Cortex of kidney (tissue), 1 donor: Measurements from ENCODE around the gene PELI2.

ENCODE experiments used
- DNase-seq: peaks from one replicate; lab custom pipeline; 2025; lab: John Stamatoyannopoulos, UW

Gene PELI2

DNA sequence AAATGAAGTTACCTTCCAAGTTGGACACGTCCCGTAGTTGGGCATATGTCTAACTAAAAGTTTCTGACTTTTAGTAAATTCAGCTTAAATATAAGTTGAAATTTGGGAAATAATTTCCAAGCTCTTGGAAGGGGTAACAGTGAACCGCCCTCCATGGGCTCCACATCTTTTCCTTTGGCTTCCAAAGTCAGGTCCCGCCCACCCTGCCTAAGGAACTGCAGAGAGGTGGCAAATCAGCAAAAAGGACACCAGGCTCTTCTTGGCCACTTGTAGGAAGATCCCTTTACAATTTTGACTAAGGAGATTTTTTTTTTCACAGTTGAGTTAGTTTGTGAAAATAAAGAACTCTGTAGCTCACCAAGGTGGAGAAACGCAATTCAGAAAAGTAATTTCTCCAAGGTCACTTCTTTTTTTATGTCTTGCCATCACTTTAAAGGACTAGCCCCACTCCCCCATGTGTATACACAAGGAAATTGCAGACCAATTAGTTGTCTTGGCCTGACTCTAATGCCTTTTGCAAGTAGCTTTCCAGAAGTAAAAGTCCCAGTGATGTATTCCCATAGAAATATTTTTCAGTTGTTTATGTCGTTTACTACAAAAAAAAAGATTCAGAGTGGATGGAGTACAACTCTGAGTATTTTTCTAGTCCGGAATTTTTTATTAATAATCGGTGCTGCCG lies 181.2 kb downstream of the PELI2 start:
- no peak for DNase-seq

DNA sequence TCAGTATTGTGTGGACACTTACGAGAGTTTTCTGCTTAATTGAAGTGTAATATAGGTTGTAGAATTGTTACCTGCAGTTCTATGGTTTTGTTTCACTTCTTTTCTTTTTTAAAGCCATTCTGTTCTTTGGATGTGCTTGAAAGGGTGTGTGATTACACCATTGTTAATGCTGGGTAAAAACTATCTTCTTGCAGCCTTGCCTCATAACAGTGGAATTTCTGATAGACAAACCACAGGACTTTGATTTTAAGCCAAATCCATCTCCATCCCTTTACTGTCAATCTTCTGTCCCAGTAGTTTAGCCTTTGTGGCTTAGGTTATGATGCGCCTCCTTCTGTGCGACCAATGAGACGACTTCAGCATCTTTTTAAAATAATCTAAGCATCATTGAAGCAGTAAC lies 182.3 kb downstream of the PELI2 start:
- DNase-seq, result no peak

DNA sequence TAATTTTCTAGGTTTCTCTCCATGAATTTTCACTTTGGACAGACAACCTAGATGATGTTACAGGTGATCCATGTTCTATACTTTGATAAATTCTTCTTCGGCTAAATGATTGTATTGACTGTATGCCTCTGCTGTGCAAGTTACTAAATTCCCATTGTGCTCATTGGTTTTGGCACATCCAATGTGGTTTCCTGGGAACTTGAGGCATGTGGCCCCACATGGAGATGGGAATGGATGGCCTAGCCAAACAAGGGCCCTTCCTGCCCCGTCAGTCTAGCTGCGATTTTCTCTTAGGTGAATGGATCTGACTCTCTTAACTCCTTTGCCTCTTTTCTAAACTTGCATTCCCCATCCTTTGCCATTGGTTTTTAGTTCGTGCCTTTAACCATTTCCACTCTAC lies 186.2 kb downstream of the PELI2 start:
- no peak for DNase-seq

DNA sequence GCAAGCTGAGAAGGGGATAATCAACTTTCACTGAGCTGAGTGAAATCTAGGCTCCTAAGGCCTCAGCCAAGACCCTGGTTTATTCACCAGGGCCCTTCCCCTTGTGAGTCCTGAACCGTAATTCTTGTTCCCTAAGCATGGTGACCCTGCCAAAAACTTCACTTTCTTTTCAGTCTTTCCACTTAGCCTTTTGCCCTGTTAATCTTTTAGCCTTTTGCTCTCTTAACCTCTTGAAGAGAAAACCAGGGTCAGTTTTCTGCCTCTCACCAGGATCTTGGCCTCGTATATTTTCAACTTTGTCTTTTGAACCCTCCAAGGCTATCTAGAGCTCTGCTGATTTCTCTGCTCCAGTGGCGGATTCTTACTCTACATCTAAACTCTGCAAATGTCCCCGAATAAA lies 191.0 kb downstream of the PELI2 start:
- no peak for DNase-seq

DNA sequence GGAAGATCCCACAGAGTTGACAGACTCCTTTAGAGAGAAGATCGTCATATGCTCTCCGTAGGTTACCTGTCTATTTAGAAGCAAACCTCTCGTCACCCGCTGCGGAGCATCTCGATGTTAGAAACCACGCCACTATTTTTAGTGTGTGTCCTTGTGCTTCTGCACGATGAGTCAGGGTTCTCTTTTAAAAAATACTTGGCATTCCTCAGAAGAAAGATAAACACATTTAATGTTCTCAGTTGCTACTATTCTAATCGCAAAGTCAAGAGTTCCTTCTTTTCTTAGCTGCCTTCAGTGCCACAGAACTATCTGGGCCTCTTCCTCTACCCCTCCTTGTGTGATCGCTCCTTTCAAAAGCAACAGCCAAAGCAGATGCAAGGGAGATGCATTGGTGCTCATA lies 192.4 kb downstream of the PELI2 start:
- no peak for DNase-seq

DNA sequence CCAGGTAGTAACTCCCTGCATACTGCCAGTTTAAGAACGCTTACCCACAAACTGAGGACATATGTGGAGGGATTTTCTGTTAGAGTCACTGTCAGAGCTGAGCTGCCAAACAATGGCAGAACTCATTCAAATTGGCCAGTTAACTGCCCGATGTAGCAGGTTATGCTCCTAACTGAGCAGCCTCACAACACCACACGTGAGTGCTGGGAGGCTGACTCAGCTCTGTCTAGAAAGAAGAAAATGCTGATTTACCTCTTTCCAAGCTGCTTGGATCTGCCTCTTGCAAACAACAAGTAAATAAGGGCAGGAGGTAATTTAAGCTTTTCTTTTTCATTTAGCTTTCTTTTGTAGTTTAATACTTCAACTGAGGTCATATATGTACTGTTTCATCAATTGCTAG lies 195.6 kb downstream of the PELI2 start:
- DNase-seq, result no peak

DNA sequence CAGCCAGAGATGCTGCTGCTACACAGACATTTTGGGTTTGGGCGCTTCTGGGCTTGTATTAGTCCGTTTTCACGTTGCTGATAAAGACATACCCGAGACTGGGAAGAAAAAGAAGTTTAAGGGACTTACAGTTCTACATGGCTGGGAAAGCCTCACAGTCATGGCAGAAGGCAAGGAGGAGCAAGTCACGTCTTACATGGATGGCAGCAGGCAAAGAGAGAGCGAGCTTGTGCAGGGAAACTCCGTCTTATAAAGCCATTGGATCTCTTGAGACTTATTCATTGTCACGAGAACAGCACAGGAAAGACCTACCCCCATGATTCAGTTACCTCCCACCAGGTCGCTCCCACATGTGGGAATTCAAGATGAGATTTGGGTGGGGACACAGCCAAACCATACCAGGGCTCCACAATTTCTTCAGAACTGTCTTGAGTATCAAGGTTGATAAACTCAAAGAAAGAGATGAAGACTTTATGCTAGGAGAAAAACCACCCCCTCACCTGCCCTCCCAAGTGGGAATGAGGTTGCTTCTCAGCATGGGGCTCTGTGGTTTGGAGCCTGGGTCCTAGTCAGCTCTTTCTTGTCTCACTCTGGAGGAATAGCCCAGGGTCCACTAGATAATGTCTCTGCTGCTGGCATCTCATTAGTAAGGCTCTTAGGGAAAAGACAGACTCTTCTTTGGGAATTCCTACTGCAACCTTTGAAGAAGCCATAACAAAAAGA lies 200.3 kb downstream of the PELI2 start:
- DNase-seq, result no peak

DNA sequence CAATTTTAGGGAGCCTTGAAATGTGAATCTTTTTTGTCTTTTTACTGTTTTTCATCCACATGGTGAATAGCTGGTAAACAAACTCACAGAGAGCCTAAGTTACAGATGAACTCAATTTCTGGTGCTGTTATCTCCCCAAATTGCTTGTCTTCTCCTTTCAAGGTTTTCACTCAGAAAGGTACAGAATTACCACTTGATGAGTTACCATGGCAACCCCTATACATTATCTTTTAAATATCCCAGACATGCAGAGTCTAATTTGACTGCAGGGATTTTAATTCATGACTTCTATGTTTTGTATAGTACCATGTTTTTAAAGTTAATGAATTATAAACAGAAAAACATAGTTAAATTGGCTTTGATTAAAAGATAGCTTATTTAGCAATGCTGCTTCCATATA lies 203.7 kb downstream of the PELI2 start:
- no peak for DNase-seq

DNA sequence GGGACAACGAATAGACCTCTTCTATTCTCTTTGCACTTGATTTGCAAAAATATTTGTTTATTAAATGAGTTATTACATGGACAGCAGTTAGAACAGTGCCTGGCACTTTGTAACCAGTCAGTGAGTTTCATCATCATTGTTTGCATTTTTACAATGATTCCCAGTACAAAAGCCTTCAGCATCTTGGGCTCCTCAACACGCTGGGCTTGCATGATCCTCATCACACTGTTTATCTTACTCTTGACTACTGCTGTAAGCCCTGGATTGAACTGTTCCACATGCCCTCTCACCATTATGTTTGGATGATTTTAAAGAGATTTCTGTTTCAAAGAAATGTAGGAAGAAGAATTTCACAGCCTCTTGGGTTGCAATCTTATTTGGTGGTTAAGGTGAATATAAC lies 204.3 kb downstream of the PELI2 start:
- DNase-seq, result no peak

DNA sequence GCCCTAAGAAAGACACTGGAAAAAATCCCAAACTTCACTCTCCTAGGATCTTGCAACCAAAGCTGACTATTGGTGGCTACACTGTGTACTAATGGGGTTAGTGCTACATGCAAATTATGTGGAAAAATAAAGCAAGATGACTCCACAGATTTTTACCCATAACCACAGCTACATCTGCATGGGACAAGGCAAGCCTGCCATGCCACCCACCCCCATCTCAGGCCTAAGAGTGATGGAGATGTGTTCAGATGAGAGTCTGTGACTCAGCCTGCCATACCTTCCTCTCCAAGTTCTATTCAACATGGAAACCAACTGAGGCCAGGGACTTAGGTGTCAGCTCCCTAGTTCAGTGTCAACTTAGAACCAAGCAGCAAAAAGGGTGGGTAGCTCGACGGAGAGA lies 206.2 kb downstream of the PELI2 start:
- no peak for DNase-seq

DNA sequence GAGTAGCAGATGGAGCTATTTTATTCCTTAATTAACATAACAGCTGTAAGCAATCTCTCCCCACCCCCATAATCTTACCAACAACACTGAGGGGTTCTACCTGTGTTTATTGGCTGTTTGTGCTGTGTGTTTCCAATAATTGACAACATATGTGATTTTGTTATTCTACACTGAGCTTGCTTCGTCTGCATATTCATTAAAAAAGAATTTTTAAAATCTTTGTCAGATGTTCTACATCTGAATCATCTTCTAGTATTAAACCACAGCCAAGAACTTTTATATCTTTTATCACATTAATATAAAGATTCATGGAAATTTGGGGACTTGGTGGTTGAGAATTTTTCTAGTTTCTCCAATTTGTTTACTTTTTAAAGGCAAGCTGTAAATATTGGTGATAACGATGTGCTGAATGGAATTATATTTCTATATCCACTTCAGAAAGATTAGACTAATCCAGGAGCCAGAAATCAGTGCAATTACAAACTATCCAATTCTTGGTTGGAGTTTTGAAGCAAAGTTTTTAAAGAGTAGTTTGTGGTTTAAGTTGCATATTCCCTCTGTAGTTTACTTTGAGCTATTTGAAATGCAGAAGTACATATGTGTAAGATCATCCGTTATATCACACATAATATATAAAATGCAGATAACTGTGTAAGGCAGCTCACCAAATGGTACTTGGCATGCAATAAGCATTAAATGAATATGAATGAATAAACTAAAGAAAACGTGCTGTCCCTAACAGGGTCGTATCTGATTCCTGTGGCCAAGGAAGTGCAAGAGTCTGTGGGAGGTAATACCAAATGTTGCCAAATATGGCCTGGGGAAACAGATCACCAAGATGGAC lies 206.9 kb downstream of the PELI2 start:
- DNase-seq, result no peak

DNA sequence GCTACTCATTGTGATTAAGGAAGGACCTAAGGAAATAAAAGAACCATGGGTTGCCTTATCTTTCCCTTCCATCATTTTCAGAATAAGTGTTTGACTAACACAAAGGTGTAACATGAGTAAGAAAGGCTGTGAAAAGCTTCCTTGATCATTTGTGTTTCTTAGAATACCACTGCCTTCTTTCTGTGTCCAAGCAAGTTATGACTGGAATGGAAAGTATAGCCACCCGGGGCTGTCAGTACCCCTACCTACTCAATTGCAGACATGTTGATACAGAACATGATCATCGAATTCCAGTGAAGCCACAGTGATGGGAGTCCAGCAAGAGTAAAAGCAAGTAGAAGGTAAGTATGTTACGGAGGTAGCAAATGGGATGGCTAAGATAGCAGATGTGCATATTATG lies 209.8 kb downstream of the PELI2 start:
- DNase-seq, result no peak

DNA sequence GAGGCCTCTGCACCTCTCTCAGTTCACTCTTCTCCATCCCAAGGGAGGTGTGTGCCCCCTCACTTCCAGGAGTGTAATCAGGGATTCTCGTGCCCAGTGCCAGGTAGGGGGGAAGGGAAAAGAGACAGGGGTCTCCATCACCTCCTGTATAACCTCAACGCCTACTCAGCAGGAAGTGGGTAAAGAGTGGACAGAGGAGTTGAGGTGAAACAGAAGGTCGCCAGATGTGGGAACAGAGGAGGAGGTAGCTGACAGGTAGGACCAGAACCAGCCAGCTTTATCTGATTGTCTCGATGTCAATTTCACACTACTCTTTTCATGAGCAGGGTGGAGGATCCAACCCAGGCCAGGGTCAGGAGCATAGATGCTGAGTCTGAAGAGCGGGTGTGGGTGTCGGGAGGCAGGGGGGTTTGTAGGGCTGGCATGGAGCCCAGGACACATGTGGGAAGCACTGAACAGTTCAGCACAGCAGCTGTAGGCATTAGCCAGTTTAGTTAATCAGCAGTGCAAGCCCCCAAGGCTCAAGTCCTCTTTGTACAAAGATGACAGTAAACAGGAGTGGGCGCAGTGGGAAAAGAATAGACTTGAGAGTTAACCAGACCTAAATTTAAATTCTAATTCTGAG lies 213.5 kb downstream of the PELI2 start:
- no peak for DNase-seq

DNA sequence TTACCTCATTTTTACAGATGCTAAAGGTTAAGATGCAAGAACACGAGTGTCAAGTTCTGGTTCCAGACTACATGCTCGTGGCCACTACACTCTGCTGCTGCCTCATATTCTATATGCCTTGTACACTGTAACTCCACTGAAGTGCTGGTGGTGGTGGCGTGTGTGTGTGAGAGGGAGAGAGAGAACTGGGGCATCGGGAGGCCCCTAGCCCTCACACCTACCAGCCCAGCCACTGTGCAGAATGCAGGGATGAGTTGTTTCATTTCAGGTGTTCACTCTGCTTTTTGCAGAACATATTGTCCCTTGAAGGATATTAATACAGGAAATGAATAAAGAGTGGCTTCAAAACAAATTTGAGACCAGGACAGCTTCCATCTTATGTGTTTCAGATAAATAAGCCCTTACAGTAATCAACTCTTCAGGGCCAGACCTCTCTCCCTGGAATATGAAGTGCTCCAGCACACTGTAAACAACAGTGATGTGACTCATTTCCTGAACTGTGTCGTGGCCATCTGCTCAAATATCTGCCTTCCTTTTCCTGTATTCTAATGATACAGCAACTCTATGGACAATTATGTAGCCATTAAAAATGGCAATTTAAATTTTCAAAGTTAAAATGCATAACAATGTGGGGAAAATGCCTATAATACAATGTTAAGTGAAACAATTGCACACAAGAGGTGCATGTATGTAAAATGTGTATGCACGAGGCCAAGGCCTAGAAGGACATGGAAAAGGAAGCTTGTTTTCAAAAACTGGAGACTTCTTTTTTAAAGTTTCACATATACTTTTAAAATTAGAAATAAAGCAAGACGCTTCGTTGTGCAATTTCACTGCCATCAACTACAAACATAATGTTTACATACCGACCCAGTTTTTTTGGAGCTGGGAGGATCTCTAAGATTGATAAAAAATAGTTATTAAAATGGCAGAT lies 215.4 kb downstream of the PELI2 start:
- no peak for DNase-seq

DNA sequence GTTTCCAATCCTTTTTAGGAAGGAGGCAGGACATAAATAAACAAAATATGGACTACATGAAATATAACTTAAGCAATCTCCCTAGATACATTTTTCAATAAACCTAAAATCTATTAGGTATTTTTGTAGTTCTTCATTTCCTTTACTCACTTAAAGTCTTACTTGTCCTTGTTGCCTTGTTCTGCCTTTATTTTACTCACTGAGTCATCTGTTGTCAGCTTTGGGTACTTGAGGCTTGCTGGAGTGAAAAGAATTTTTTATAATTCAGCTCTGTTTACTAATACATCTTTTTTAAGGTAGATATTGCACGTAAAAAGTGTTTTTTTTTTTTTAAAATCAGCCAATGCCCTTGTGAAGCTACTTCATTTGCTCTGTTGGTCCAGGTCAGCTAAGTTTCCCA lies 216.2 kb downstream of the PELI2 start:
- DNase-seq, result no peak

DNA sequence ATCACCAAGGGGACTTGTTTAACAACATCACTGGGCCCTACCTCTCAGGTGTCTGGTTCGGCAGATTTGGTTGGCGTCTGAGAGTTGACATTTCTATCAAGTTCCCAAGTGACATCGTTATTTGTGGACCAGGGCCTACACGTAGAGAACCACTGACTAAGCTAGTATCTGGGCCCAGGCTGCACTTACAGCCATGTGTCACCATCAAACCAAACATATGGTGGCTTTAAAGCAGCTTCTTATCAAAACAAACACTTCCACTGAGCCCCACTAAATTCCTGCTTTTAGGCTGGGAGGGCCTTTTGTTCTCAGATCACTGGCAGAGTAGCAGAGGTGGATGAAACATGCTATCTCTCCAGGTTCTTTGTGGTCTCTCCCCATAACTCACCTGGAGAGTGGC lies 220.5 kb downstream of the PELI2 start:
- DNase-seq, result no peak

DNA sequence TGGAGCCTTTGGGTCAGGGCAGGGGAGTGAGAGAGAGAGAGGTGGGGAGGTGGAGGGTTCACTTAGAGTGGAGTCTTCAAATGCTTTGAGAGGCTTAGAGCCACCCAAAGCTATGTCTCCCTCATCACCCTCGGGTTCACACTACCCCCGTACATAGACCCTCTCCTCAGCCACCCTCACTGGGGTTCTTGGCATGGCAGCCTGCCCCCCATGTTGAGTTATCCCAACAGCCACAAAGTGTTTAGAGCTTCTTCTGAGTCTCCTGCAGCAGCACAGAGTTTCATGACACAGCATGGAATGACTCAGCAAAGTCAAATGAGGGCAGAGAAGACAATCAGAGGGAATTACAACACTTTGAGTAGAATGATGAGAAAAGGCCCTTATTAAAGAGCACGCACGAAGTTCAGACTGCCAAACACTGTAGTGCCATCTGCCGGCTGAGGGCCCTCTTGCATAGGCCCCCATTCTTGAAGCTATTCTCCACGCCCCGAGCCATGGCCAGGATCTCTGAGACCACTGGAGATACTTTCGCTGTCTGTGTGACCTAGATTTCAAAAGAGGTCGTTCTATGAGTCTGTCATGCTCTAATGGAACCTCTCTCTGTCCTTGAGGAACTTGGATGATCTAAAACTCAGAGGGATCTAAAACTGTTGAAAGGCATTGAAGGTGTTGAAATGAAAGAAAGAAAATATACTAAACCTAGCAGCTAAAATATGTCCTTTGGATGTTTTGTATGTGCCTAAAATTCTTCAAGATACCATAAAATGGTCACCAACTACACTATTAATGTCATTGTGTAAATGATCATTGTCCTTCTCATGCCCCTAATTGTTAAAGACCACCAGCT lies 221.9 kb downstream of the PELI2 start:
- DNase-seq, result no peak

DNA sequence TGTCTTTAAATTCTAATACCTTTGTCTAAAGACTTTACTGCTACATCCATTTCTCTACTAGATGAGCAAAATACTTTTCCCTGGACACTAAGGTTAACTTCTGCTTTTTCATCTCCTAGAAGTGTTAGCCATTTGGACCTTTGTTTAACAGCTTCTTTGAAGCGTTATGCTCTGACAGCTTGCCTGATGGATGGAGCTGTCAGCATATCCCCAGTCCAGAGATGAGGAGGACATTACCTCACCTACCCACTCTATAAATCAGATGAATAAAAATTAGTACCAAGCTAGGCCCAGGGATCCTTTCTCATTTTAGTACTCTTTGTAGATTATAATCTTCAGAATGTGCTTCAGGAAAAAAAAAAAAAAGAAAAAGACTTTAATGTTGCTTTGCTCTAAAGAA lies 222.7 kb downstream of the PELI2 start:
- DNase-seq, result no peak

DNA sequence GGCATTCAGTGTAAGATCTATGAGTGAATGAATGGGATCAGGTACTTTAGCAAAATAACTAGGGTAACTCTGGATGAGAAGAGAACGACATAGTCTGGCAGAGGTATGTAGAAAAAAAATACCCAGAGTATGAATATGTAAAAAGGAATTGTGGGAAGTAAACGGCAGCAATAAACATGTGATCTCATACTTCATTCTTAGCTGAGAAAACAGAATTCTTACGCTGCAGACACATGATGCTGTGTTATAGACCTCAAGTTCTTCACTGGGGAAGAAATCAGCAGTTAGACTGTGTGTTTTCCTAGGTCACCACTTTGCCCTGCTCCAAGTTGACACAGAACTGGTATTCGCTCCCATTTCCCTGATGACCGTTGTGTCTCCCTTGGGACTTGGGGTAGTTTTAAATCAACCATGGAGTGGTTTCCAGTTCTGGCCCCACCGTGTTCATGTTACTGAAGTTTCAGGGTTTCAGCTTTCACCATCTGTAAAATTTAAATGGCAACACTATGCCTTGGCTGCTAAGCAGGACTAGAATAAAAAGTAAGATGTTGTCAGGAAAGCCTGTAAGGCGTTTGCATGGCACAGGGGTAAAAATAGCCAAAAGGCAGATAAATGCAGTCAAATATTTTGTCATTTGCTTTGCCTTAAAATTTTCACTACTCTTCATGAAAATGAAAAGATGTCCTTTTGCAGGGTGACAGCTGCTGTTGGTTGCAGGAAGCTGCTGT lies 223.7 kb downstream of the PELI2 start:
- DNase-seq, result no peak

DNA sequence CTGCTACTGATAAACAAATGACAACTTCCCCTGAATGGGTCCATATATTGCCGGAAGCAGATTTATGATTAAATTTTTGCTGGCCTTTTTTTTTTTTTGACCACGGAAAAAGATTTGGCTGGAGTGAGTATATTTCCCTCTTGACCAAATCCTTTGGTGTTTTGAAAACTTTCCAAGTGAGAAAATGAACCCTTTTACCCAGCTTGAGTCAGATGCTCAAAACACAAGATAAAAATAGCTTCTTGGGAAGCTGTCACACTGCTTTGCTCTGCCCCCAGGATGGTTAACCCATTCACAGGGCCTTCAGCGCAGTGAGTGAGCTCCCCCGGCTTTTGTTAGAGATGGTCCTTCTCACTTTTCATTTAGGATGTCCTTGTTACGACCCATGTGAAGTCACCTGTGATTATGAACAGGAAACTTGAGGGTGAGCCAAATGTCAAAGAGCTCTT lies 224.3 kb downstream of the PELI2 start:
- DNase-seq, result no peak
